HG03108 (cell line): ENCODE data around the gene ARMC2.

Experiments
- ATAC-seq: cut with Tn5 transposase; IDR thresholded peaks from one replicate; pipeline ENCODE4 v1.9.1; 2021; ENCODE audit warnings: moderate library complexity; ENCODE audit not compliant: unreplicated experiment

Gene ARMC2

DNA sequence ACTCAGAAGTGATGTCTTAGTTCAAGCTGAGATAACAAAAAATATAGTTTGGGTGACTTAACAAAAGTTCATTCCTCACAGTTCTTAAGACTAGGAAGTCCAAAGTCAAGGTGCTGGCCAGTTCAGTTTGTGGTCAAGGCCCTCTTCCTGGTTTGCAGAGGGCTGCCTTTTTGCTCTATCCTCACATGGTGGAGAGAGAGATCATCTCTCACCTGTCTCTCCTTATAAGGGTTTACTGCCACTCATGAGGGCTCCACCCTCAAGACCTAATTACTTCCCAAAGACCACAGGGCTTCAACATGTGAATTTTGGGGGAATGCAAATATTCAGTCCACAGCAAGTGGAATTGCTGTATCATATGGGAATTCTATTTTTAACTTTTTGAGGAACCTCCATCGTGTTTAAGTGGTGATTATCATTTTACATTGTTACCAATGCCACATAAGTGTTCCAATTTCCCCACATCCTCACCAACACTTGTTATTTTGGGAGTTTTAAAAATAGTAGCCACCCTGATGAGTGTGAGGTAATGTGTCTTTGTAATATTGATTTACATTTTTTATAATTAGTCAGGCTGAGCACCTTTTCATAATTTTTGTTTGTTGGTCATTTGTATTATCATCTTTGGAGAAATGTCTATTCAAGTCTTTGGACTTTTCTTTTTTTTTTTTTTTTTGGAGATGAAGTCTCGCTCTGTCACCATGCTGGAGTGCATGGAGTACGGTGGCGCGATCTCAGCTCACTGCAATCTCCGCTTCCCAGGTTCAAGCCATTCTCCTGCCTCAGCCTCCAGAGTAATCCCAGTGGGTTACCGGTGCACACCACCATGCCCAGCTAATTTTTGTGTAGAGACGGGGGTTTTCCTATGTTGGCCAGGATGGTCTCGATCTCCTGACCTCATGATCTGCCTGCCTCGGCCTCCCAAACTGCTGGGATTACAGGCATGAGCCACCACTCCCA, 134.2 kb downstream of the ARMC2 start:
- no peak for ATAC-seq

DNA sequence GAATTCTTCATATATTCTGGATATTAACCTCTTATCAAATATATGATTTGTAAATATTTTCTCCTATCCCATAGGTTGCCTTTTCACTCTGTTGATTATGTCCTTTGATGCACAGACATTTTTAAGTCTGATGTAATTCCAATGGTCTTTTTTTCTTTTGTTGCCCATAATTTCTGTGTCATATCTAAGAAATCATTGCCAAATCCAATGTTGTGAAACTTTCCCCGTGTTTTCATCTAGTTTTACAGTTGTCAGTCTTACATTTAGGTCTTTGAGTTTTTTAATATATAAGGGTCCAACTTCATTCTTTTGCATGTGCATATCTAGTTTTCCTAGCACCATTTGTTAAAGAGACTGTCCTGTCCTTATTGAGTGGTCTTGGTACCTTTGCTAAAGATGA, 134.9 kb downstream of the ARMC2 start:
- no peak for ATAC-seq

DNA sequence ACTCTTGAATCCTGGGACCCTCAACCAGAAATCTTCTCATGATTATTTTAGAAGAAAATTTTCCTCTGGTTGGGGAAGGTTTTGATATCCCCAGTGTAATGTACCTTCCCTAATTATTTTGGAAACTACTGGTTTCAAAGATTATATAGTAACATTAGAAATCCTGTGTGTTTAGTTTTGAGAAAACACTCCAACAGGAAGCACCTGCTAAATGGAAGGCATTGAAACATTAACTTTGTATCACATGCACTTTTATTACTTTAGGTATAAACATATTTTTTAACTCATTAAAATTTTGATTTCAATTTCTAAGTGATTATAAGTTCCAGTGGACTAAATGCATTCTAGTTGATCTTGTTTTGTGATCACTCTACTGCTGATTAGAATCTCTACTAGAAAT, 137.1 kb downstream of the ARMC2 start:
- no peak for ATAC-seq

DNA sequence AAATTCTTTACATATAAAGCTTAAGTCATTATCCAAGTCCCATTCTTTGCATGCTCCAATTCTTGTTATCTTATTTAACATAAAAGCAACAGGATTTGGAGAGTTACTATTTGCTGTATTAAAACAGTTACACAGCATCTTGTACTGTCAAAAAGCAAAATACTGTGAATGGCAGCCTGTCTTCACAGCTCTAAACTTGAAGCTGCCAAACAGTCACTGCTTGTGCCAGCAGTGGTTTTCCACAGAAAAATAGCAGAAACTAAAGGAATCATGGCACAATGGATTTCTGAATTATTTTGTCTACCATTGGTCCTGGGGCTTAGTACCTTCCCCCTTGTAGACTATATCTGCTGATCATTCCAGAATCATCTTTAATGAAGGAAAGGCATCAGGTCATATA, 138.9 kb downstream of the ARMC2 start:
- ATAC-seq = no peak

DNA sequence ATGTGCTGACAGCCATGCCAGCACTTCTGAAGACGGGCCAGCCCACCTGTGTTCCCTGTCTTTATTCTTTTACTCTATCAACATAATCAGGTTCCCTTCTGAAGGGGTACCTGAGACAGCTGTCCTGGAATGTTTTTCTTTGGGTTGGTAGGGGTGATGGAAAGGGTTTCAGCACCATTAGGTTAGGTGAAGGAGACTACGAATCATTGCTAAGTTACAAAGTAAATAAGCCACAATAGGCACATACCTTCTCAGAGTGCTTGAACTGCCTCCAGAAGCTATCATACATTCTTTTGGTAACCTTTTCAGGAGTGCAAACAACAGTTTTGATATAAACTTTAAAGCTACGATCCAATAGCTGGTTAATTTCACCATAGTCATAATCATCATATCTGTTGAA, 140.1 kb downstream of the ARMC2 start:
- no peak for ATAC-seq

DNA sequence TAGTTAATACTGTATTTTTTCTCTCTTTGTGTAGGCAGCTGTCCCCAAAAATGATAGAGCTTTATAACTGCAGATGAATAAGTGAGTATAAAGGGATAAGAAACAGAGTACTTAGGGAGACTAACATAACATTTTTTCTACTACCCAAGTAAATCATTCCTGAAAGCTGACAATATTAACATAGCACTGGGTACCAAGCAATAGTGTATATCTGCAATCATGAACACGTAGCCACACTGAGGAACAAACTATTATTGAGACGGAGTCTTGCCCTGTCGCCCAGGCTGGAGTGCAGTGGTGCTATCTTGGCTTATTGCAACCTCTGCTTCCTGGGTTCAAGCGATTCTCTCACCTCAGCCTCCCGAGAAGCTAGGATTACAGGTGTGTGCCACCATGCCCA, 140.5 kb downstream of the ARMC2 start:
- ATAC-seq = no peak

DNA sequence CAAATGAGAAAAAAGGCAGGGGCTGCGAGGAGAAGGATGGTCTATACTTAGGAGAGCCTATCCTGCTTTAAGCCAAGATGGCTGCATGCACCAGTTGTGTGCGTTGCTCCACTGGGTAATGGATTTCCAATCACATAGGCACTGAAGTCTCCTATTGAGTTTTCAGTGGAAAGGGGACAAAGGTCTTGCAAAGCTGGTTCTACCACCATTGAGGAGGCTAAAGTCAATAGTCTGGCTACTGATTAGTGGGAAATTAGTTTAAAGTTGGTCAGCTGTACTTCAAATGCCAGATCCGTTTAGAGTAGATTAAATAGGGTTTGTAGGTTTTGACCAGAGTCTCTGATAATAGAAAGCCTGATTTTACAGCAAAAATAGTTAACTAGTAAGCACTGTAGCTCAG, 141.5 kb downstream of the ARMC2 start:
- ATAC-seq = no peak

DNA sequence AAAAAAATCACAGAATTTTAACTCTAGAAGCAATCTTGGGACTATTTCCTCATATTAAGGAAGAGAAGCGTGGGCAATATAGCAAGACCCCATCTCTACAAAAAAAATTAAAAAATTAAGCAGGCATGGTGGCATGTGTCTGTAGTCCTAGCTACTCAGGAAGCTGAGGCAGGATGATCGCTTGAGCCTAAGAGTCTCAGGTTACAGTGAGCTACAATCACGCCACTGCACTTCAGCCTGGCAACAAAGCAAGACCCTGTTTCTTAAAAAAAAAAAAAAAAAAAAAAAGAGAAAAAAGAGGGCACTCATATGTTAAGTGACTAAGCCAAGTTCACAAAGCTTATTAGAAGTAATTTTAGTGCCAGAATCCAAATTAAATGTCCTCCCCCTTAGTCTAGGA, 145.7 kb downstream of the ARMC2 start:
- no peak for ATAC-seq

DNA sequence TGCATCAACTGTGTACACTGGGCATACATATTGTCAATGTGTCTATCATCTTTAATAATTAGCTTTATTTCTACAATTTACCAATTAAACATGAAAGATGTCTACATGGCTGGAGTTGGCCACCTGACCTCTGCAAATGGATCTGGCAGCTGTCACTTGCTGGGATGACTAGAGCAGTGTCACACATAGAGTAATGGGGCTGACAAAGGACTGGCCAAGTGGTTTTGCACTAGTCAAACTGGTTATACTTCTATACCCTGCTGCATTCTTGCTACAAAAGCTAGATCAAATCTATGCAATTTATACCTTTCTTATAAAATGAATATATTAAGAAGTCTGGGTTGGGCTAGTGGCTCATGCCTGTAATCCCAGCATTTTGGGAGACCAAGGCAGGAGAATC, 147.1 kb downstream of the ARMC2 start:
- no peak for ATAC-seq

DNA sequence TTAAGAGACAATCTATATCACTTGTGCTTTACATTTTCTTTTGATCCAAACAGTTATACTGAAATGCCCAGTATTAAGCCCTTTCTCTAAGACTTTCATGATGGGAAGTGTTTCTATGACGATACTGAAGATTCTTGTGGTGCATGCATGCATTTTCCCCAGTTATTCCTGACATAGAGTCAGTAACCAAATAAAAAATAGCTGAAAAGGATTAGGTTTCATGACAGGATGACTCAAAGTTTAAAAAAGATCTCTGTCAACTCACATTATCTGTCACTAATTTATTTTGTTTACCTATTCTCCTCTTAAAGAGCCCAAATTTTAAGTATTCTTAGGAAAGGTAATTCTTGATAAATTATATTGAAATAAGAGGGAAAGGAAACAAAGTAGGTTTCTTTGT, 148.0 kb downstream of the ARMC2 start:
- ATAC-seq = no peak

DNA sequence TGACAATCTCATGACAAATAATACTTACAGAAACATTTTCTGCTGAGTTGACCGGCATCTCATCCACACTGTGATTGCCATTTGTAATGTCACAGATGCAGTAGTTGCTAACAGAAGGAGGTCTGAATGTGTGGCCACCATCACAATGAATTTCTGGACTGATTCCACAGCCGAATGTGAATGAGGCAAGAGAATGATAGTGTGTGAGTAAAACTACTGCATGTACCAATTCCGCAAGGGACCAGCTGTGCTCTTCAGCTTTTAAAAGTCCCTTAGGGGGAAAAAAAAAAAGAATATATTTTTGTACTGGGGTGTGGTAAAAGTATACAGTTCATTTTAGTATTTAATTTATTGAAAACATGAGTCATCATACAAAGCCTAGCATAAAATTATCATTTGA, 150.3 kb downstream of the ARMC2 start:
- no peak for ATAC-seq

DNA sequence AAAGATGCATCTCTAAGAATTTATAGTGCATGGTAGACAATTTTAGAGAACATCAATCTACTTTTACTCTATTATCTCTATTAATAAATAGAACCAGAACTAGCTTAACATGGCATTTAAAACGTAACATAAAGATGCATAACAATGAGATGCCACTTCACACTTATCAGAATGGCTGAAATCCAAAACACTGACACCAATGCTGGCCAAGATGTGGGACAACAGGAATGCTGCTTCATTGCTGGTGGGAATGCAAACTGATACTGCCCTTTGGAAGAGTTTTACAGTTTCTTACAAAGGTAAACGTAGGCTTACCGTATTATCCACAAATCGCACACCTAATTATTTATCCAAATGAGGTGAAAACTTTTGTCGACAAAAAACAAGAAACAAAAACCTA, 151.2 kb downstream of the ARMC2 start:
- ATAC-seq = no peak

DNA sequence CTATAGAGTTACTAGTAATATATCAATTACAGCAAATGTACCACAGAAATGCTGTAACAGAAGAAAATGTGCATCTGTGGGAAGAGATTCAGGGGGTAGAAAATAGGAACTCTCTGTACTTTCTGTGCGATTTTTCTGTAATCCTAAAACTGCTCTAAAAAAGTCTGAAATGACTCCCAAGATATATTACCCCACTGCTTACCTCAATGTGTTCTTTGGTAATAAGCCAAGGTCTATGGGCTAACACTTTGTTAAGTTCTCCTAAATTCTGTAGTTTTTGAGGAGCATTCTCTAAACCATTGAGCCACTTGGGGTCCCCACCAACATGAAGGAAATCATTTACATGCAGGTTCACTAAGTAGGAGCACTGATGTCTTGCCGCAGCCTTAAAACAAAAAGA, 152.1 kb downstream of the ARMC2 start:
- ATAC-seq = no peak

DNA sequence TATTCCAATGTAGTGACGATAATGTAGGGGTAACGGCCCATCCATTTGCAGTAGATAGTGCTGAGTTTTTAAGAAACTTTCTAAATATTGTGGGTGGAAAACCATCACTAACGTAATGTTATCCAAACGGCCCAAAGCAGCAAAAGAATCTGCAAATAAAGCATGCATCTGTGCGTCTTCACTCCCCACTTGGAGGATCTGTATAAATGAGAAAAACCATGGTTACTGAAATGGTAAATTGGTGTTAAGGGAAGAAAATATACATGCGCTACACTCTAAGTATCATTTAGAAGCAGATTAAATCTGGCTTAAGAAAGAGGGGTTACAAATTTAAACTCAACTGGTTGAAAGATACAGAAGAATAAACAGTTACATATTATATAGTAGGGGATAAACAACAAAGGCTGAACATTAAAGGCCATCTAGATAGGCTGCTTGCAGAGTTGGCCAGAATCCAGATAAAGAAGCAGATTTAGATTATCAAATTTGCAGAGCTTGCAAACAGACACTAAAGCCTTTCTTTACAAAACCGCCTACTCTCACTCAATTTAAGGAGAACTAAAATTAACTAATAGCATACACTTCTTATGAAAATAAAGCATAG, 153.2 kb downstream of the ARMC2 start:
- no peak for ATAC-seq

DNA sequence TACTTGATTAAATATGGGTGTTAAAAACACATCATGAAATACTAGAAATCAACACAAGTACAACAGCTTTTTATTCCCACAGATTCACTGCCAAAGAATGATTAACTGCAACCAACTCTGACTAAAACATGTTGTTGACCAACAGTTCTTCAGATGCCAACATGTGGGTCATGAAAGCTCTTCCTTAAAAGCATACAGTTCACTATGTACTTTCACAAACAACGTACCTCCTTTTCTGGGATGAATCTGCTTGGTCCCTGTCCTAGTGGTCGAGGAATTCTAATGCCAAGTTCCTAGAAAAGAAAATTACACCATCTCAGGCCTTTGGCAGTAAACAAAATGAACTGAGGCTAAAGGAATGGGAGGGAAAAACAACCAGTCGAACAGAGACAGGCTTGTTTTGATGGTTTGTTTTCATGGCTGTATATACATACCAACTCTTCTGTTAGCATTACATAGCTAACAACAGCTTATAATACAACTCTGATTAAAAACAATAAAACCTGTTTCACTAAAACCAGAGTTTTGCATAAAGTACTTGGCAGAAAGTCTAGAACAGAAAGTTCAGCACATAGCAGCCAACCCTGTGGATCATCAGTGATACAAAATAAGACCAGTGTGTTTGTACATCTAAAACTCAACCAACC, 154.0 kb downstream of the ARMC2 start:
- ATAC-seq = no peak

DNA sequence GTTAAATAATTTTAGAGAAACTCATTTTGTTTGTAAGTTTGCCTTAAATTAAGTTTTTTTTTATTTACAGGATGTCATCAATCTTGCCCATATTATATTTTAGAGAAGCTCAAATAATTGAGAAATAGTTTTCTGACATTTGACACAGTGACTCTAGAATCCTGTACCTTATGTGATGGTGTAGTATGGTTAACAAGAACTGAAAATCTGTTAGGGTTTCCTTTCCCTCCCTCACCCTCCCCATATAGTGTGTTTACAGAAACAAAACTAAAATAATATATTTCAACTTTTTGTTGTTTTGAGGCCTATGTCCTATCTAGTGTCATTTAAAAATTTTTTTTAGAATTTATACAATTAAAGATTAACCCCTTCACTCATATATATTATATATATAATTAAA, 154.7 kb downstream of the ARMC2 start:
- no peak for ATAC-seq

DNA sequence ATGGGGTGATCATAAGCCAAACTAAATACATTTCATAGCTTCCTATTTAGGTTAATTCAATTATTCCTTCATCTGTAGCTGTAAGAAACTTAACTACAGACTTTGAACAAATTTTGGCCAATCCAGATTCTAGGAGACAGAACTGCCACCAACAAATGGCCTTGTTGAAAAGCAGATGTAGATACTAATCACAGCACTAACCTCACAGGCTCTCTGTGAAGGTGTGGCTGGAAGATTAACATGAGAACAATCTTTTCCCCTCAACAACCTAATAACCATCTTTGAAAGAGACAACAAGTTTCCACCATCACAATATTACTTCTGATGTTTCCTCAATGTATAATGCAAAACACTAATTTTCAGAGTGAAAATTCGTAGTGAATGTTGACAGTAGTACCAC, 158.6 kb downstream of the ARMC2 start:
- no peak for ATAC-seq

DNA sequence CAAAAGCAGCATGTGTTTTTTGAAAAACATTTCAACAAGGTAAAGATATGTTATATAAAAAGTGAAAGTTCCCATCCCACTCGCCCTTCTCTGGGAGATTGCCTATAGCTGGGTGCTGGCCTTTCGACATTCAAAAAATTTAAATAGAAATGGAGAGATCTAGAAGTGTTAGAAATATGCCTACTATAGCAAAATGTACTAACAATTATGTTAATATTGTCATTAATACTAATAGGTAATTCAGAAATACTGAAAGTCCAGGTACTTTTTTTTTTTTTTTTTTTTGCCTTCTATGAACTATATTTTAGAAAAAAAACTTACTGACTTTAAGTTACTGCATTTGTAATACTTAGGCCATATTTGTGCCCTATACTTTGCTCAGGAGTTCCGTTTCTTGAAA, 159.3 kb downstream of the ARMC2 start:
- no peak for ATAC-seq

DNA sequence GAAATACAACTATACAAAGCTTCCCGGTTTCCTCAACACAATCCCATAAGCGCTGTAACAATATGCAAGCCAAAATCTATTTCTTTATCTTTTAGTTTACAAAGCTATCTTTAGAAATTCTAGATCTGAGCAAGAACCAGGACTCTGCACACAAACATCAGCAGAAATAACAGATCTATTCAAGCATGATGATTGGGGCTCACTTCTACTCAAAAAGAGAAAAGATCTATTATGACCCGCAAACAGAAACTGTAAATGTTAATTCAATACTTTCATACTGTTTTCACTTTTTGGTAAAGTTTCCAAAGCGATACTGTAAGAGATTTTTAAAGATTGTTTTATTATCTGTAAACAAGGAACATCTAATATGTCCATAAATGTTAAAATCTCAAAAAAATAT, 159.8 kb downstream of the ARMC2 start:
- ATAC-seq = no peak

DNA sequence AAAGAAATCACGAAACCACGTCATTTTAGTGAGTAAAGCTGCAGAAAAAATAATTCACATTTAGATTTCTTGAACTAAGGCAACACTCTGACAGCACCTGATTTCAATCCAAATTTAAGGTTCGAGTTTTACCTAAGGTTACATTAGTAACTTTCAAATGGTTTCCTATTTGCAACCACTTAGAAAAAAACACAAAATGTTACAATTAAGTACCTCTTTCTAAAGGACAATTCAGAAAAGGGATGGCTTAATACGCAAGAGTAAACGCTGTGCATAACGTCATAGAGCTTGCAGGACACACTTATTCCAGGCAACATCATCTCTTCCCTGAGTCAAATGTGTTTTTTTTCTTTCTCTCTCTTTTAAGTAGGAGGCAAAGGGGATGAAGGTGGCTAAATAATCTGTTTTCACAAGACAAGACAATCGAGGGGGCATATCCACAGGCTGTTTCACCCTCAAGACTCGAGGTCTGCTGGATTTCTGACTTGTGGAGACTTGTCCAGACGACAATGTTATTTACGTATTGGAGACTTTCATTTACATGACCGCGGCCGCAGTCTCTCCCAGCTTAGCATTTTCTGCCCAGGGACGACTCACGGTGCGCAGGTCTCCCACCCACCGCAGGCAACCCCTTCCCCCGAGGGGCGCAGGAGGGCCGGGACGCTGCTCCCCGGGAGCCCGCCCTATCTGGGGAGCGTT, 160.5 kb downstream of the ARMC2 start:
- peak; percentile 17 for ATAC-seq

DNA sequence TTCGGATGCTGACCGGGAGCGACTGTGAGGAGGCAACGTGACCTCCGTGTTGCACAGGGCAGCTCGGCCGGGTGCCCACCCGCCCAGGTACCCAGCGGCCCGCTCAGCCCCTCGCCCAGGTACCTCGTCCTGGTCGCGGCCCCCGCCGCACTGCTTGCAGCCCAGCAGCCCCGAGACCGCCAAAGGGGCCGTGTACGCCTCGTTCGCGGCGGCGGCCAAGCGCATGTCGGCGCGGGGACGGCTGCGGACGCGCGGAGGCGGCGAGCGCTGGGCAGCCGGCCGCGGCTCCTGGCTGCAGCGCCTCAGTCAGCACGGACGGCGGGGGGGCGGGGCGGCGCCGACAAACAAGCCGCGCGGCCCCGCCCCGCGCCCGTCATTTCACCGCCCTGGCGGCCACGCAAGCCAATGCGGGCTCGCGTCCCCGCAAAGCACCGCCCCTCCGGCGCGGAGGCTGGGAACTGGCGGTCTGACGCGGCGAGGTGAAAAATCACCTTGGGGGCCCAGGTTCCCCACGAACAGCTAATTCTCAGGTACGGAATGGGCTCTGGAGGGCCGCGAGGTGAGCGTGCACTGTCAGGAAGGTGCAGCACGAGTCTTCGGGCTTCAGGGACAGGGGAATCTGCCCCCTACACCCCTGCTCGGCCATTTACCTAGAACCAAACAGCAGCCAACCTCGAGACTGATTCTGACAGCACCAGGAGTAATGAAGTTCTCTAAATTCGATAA, 161.2 kb downstream of the ARMC2 start:
- peak; percentile 93 for ATAC-seq
